ENCODE measurements around the gene BAIAP2L2.

BAIAP2L2 gene

DNA sequence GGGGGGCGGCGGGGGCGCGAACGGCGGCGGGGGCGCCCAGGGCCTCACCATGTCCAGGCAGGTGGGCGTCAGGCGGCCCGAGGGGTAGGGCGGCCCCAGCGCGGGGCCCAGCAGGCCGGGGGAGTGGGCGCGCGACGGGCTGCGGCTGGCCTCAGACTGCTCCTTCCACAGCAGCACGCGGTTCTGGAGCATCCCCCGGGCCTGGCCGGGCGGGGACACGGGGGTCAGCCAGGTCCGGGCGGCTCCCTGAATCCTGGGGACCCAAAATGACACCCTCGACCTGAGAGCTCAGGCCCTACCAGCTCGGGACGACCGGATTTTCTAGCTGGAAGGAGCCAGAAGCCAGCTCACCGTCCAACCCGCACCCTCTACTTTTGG is 21.0 kb downstream of the BAIAP2L2 start:
- TF ChIP-seq JUND (IDR thresholded peaks at IDR 0.05; ENCODE audit: low read depth): no peak
- in situ Hi-C loops (cut with HindIII; ENCODE audit: low pct_unique_long_range_greater_than_20kb, low sequenced_read_pairs): no loop called here
- DNase-seq (ENCODE audit: low read depth in 1 of 2, low spot score in 1 of 2): no peak

DNA sequence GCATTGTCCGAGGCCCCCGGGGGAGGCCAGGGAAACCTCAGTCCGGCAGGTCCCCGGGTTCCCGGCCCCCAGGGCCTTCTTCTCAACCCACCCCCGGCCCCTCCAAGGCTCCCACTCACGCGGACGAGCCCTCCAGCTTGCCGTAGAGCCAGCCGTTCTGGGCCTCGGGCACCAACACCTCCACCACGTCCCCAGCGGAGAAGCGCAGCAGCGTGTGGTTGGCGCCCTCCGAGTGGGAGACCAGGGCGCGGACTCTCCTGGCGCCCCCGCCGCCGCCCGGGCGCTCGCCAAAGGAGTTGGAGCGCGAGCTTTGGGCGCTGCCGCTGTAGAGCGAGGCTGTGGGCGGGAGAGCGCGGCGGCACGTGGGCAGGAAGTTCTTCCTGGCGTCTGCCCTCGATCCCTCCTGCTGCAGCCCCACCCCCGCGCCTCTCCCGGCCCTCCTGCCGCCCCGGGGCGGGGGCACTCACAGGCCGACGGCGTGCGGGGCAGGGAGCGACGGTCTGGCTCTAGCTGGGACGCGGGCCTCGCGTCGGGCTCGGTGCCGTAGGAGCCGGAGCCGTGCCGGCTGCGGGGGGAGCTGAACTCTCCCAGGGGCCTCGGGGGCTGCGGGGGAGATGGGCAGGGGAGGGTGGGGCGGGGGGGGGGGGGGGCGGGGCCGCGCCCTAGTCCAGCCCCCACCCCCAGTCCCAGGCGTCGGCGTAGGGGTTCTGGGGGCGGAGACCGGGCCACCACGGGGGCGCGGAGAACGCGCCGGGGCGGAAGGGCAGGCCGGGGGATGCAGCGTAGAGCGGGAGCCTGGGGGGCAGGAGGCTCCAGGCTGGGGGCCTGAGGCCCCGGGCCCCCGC is 21.6 kb downstream of the BAIAP2L2 start:
- no peak for DNase-seq (ENCODE audit: low read depth in 1 of 2, low spot score in 1 of 2)
- no peak for TF ChIP-seq JUND (IDR thresholded peaks at IDR 0.05; ENCODE audit: low read depth)
- in situ Hi-C loops (cut with HindIII; ENCODE audit: low pct_unique_long_range_greater_than_20kb, low sequenced_read_pairs): no loop called here

DNA sequence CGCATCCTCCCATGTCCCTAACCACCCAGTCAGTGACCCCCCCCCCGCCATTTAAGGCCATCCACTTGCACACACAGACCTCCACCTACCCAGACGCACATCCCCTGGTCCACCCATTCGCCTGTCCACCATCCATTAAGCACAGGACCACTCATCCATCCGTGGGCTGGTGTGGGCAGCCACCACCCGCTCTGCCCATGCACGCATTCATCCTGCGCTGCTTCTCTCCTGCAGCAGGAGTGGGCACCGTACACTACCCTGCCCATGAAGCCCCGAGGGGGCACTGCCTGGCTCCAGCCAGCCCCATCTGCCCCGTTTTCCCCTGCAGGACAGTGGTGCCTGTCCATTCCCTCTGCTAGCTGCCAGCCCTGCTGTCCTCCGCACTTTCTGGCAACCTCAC is 22.6 kb downstream of the BAIAP2L2 start:
- no peak for DNase-seq (ENCODE audit: low read depth in 1 of 2, low spot score in 1 of 2)
- in situ Hi-C loops (cut with HindIII; ENCODE audit: low pct_unique_long_range_greater_than_20kb, low sequenced_read_pairs): no loop called here
- no peak for TF ChIP-seq JUND (IDR thresholded peaks at IDR 0.05; ENCODE audit: low read depth)

DNA sequence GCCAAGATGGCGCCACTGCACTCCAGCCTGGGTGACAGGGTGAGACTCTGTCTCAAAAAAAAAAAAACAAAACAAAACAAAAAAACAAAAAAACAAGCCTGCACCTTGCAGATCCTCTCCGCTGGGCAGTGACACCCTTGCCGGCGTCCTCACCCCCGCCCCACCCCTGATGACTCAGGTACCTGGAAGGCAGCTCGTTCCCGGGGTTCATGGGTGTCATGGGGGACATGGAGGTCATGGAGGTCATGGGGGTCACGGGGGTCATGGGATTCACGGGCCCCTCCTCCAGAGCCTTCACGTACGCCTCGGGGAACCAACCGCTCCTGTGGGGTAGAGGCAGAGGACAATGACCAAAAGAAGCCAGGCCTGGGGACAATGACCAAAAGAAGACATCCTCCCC is 23.5 kb downstream of the BAIAP2L2 start:
- no peak for TF ChIP-seq JUND (IDR thresholded peaks at IDR 0.05; ENCODE audit: low read depth)
- in situ Hi-C loops (cut with HindIII; ENCODE audit: low pct_unique_long_range_greater_than_20kb, low sequenced_read_pairs): no loop called here
- no peak for DNase-seq (ENCODE audit: low read depth in 1 of 2, low spot score in 1 of 2)

DNA sequence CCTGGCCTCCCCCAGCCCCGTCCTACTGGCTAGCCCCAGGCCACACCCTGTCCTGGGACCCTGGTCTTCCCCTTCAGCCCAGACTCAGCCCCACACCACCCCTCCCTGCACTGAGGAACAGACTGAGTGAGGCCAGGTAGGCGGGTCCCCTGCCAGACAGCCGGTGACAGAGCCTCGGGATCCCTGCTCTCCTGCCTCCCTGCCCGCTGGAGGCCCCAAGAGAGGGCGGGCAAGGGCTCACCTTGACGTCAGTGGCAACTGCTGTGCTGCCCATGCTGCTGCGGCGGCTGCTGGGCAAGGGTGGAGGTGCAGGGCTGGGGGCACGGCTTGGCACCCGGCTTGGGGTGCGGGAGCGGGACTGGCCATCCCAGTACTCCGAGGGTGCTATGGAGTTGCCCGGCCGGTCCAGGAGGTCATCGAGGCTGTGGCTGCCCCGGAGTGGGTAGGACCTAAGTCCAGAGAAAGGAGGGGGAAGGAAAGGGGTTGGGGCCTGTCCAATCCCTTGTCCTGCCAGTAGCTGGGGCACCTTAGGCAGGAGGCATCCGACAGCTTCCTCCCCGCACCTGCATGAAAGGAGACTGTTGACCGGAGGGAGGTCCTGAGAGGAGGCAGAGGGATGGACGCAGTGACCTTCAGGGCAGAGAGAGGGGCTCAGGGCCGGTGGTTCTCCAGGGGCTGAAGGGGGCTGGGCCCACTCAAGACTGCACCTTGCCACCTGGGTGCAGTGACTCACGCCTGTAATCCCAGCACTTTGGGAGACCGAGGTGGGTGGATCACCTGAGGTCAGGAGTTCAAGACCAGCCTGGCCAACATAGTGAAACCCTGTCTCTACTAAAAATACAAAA is 24.3 kb downstream of the BAIAP2L2 start:
- DNase-seq (ENCODE audit: low read depth in 1 of 2, low spot score in 1 of 2): no peak
- no peak for TF ChIP-seq JUND (IDR thresholded peaks at IDR 0.05; ENCODE audit: low read depth)
- in situ Hi-C loops (cut with HindIII; ENCODE audit: low pct_unique_long_range_greater_than_20kb, low sequenced_read_pairs): no loop called here

GRCh38 chr22:38085501-38085900 is 25.0 kb downstream of the BAIAP2L2 start:
- DNase-seq (ENCODE audit: low read depth in 1 of 2, low spot score in 1 of 2): no peak
- in situ Hi-C loops (cut with HindIII; ENCODE audit: low pct_unique_long_range_greater_than_20kb, low sequenced_read_pairs): no loop called here
- no peak for TF ChIP-seq JUND (IDR thresholded peaks at IDR 0.05; ENCODE audit: low read depth)

- no peak for DNase-seq (ENCODE audit: low read depth in 1 of 2, low spot score in 1 of 2)
- in situ Hi-C loops (cut with HindIII; ENCODE audit: low pct_unique_long_range_greater_than_20kb, low sequenced_read_pairs): no loop called here
- no peak for TF ChIP-seq JUND (IDR thresholded peaks at IDR 0.05; ENCODE audit: low read depth)
Measured at GRCh38 chr22:38085056-38085455, 25.4 kb downstream of the BAIAP2L2 start.

GRCh38 chr22:38083931-38084631 is 26.4 kb downstream of the BAIAP2L2 start, which contains the start of gene SLC16A8:
Gene SLC16A8 (minus strand): TSS chr22:38084184. CDS start chr22:38082873, 1,311 bp downstream.
- in situ Hi-C loops (cut with HindIII; ENCODE audit: low pct_unique_long_range_greater_than_20kb, low sequenced_read_pairs): no loop called here
- TF ChIP-seq JUND (IDR thresholded peaks at IDR 0.05; ENCODE audit: low read depth): no peak

GRCh38 chr22:38082986-38083710 is 27.3 kb downstream of the BAIAP2L2 start:
- no peak for TF ChIP-seq JUND (IDR thresholded peaks at IDR 0.05; ENCODE audit: low read depth)
- in situ Hi-C loops (cut with HindIII; ENCODE audit: low pct_unique_long_range_greater_than_20kb, low sequenced_read_pairs): no loop called here

More at GRCh38 chr22:38083931-38084631, 26.4 kb downstream of the BAIAP2L2 start, which contains the start of gene SLC16A8:
- DNase-seq (ENCODE audit: low read depth in 1 of 2, low spot score in 1 of 2): no peak

DNA sequence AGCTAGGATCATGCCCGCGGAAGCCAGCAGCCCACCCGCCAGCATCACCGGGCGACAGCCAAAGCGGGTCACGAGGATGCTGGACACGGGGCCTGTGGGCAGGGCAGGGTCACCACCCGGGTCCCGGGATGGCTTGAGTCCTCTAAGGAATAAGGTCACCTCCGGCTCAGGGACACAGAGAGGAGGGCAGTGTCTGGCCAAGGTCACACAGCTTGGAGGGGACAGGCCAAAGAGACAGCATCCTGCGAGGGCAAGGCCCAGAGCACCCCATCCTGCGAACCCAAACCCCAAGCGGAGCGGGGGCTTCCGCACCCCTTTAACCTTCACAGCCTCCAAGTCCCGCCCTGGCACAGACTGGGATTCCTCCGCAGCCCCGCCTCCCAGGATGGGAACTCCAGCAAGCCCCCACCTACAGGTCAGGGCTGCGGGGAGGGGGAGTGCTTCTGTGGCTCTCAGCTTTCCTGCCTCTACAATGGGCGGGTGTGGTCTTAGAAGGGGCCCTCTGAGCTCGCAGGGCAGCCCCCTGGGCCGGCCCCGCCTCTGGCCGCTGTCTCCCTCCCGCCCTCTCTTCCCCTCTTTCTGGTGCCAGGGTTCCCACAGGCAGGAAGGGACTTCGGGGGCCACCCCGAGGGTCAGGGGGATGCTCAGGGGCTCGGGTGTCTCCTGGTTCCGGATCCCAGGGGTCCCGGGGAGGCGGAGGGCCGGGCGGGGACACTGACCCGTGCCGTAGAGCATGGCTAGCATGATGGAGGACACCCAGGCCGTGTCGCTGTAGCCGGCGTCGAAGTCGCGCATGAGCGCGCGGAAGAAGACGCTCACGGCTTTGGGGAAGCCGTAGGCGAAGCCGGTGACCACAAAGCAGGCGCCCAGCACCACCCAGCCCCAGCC is 28.3 kb downstream of the BAIAP2L2 start:
- DNase-seq (ENCODE audit: low read depth in 1 of 2, low spot score in 1 of 2): no peak
- in situ Hi-C loops (cut with HindIII; ENCODE audit: low pct_unique_long_range_greater_than_20kb, low sequenced_read_pairs): no loop called here
- no peak for TF ChIP-seq JUND (IDR thresholded peaks at IDR 0.05; ENCODE audit: low read depth)

More at GRCh38 chr22:38082986-38083710, 27.3 kb downstream of the BAIAP2L2 start:
- DNase-seq (ENCODE audit: low read depth in 1 of 2, low spot score in 1 of 2): no peak

DNA sequence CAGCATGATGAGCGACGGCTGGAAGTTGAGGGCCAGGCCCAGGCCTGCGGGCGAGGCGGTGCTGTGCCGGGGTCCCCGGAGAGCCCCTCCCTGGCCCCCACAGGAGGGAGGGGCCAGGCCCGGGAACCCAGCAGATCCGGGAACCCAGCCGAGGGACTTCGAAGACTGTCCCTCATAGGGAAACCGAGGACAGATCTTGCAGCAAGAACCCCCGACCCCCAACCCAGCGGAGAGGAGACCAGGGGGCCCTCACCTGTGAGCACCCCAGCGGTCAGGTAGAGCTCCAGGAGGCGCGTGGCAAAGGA is 28.9 kb downstream of the BAIAP2L2 start:
- TF ChIP-seq JUND (IDR thresholded peaks at IDR 0.05; ENCODE audit: low read depth): no peak
- DNase-seq (ENCODE audit: low read depth in 1 of 2, low spot score in 1 of 2): no peak
- in situ Hi-C loops (cut with HindIII; ENCODE audit: low pct_unique_long_range_greater_than_20kb, low sequenced_read_pairs): no loop called here

Data from T47D (cell line).